ENCODE measurements around the gene PODXL.

PODXL gene

GRCh38 chr7:131563918-131564317 lies 7.5 kb upstream of the PODXL start:
- Histone ChIP-seq H3K4me2 (ENCODE audit: low read depth, low read length, poor library complexity, severe bottlenecking) (no peak overlapping the region), H4K20me1 (ENCODE audit: low read depth, low read length) (no peaks in the 10 kb centered on the region), H3K9me2 (replicated peaks; ENCODE audit: insufficient read depth, low read length) (no peaks in the 10 kb centered on the region), H3K9ac (ENCODE audit: low read length) (no peak overlapping the region), H3K4me3 (ENCODE audit: insufficient read depth, low read length, poor library complexity, severe bottlenecking) (no peak overlapping the region), H3K9me3 (ENCODE audit: insufficient read depth, low read length) (no peaks in the 10 kb centered on the region), H3K27ac (ENCODE audit: low read depth, low read length) (no peak overlapping the region), H3K79me2 (ENCODE audit: insufficient read depth, low read length) (no peaks in the 10 kb centered on the region), H3K27me3 (ENCODE audit: low read length) (no peaks in the 10 kb centered on the region), H3F3A (ENCODE audit: insufficient read depth) (no peaks in the 10 kb centered on the region), H3K36me3 (ENCODE audit: low read length) (no peaks in the 10 kb centered on the region), H2AFZ (ENCODE audit: low read depth, low read length, severe bottlenecking) (no peak overlapping the region)
- TF ChIP-seq EZH2phosphoT487 (conservative IDR thresholded peaks at IDR 0.05; ENCODE audit: low read length) (no peak), CTCF (IDR thresholded peaks at IDR 0.05; ENCODE audit: insufficient read depth, low read length, poor library complexity, severe bottlenecking) (no peak)

GRCh38 chr7:131562941-131563340 lies 6.5 kb upstream of the PODXL start:
- Histone ChIP-seq H2AFZ (ENCODE audit: low read depth, low read length, severe bottlenecking) (no peak overlapping the region), H3K9me2 (replicated peaks; ENCODE audit: insufficient read depth, low read length) (no peaks in the 10 kb centered on the region), H3F3A (ENCODE audit: insufficient read depth) (no peaks in the 10 kb centered on the region), H3K4me2 (ENCODE audit: low read depth, low read length, poor library complexity, severe bottlenecking) (no peak overlapping the region), H3K27ac (ENCODE audit: low read depth, low read length) (no peak overlapping the region), H4K20me1 (ENCODE audit: low read depth, low read length) (no peaks in the 10 kb centered on the region), H3K36me3 (ENCODE audit: low read length) (no peaks in the 10 kb centered on the region), H3K79me2 (ENCODE audit: insufficient read depth, low read length) (no peaks in the 10 kb centered on the region), H3K27me3 (ENCODE audit: low read length) (no peaks in the 10 kb centered on the region), H3K9me3 (ENCODE audit: insufficient read depth, low read length) (no peaks in the 10 kb centered on the region), H3K4me3 (ENCODE audit: insufficient read depth, low read length, poor library complexity, severe bottlenecking) (no peak overlapping the region), H3K9ac (ENCODE audit: low read length) (no peak overlapping the region)
- TF ChIP-seq EZH2phosphoT487 (conservative IDR thresholded peaks at IDR 0.05; ENCODE audit: low read length) (no peak), CTCF (IDR thresholded peaks at IDR 0.05; ENCODE audit: insufficient read depth, low read length, poor library complexity, severe bottlenecking) (no peak)

DNA sequence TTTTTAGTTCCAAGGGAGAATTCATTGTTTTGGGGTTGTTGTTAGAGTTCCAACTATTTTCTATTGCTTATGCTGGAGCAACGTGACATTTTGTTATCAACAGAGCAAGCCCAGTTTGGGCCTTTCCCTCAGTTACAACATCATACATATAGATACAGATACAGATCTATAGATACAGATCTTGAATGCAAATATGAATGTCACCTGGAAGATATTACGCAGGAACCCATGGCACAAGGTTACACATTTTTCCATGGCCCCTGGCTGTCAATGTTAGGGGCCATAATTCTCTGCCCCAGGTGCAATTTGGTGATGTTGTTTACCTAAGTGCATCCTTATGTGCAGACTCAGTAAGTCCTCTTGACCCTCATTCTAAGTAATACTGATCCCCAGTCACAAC lies 3.6 kb upstream of the PODXL start:
- Histone ChIP-seq H2AFZ (ENCODE audit: low read depth, low read length, severe bottlenecking) (no peak overlapping the region), H4K20me1 (ENCODE audit: low read depth, low read length) (no peaks in the 10 kb centered on the region), H3K36me3 (ENCODE audit: low read length) (no peaks in the 10 kb centered on the region), H3K4me3 (ENCODE audit: insufficient read depth, low read length, poor library complexity, severe bottlenecking) (no peak overlapping the region), H3K9me2 (replicated peaks; ENCODE audit: insufficient read depth, low read length) (no peaks in the 10 kb centered on the region), H3K79me2 (ENCODE audit: insufficient read depth, low read length) (no peaks in the 10 kb centered on the region), H3K9ac (ENCODE audit: low read length) (no peak overlapping the region), H3F3A (ENCODE audit: insufficient read depth) (no peaks in the 10 kb centered on the region), H3K27ac (ENCODE audit: low read depth, low read length) (no peak overlapping the region), H3K27me3 (ENCODE audit: low read length) (no peaks in the 10 kb centered on the region), H3K4me2 (ENCODE audit: low read depth, low read length, poor library complexity, severe bottlenecking) (no peak overlapping the region), H3K9me3 (ENCODE audit: insufficient read depth, low read length) (no peaks in the 10 kb centered on the region)
- TF ChIP-seq EZH2phosphoT487 (conservative IDR thresholded peaks at IDR 0.05; ENCODE audit: low read length), result no peak
- TF ChIP-seq CTCF (IDR thresholded peaks at IDR 0.05; ENCODE audit: insufficient read depth, low read length, poor library complexity, severe bottlenecking), result no peak

All from SU-DHL-6 (cell line).